GM12878 (cell line): ENCODE data around the gene SRD5A1. TPM values are rescaled to one million over a fixed set of nuclear protein-coding genes. Genes with fewer than 3 reads are reported as not detected.

Experiments
- ATAC-seq: fragments of 200-7000 bp; cut with Tn5 transposase; 3 replicates; pipeline ENCODE4 v1.9.1; 2020; ENCODE audit warnings: mild to moderate bottlenecking, moderate library complexity
- BruUV-seq: library from RNA; stranded (reverse); fragments of 400-500 nt; replicated peaks from 2 replicates; lab custom pipeline; 2021; lab: Mats Ljungman, UMichigan
- CTCF ChIA-PET: fragments of 300-600 bp; sonication (Branson Sonifier 250); formaldehyde crosslinking; extraction: SDS; loops from one replicate; lab custom pipeline; 2021; ENCODE audit warnings: inconsistent platforms; lab: Yijun Ruan, JAX
- POLR2A ChIA-PET: fragments of 350-600 bp; formaldehyde crosslinking; extraction: SDS; loops from one replicate; lab custom pipeline; 2021; ENCODE audit warnings: inconsistent platforms; lab: Charles Lee
- RAD21 ChIA-PET: fragments of 300-600 bp; sonication (Branson Sonifier 250); formaldehyde crosslinking; loops from one replicate; lab custom pipeline; 2023; ENCODE audit warnings: antibody characterized with exemption; ENCODE audit not compliant: unreplicated experiment; lab: Charles Lee
- SMC1A ChIA-PET: fragments of 300-600 bp; sonication (Branson Sonifier 250); formaldehyde crosslinking; loops from one replicate; lab custom pipeline; 2023; ENCODE audit not compliant: unreplicated experiment, uncharacterized antibody; lab: Charles Lee
- DNase-seq: peaks from one replicate; pipeline ENCODE4 v3.0.0-alpha.2; 2011; ENCODE audit warnings: low read depth, low spot score
- FAIRE-seq: peaks from 3 replicates; lab custom pipeline; 2011; peaks lifted over from hg19 to GRCh38; lab: Jason Lieb, UNC
- H2AFZ ChIP-seq: 2 replicates; pipeline ENCODE4 v1.6.0; 2011; ENCODE audit warnings: low read depth, low read length, control low read depth; ENCODE audit not compliant: control insufficient read depth
- H3K27ac ChIP-seq: 2 replicates; pipeline ENCODE4 v1.5.1; 2011; ENCODE audit warnings: control low read depth; ENCODE audit not compliant: control insufficient read depth, insufficient read depth
- H3K27me3 ChIP-seq, 2 experiments: replicated peaks in 1 of 2; 2 replicates each; pipeline versions ENCODE4 v1.6.0 to v1.6.1; 2011; ENCODE audit warnings: low read length in 1 of 2; ENCODE audit not compliant: control insufficient read depth in 2 of 2, insufficient read depth in 2 of 2
- H3K36me3 ChIP-seq, 2 experiments: 2 replicates each; pipeline ENCODE4 v1.5.1; 2011; ENCODE audit warnings: low read length in 1 of 2; ENCODE audit not compliant: control insufficient read depth in 2 of 2, insufficient read depth in 2 of 2
- H3K4me1 ChIP-seq: 2 replicates; pipeline ENCODE4 v1.6.1; 2011; ENCODE audit warnings: mild to moderate bottlenecking, low read length, moderate library complexity, mixed read lengths; ENCODE audit not compliant: control insufficient read depth, insufficient read depth
- H3K4me2 ChIP-seq: 2 replicates; pipeline ENCODE4 v1.6.0; 2011; ENCODE audit warnings: control low read depth; ENCODE audit not compliant: control insufficient read depth, insufficient read depth
- H3K4me3 ChIP-seq: fragments of 200-600 bp; sonication (generic); 2 replicates; pipeline ENCODE4 v1.5.1; 2016
- H3K79me2 ChIP-seq: 2 replicates; pipeline ENCODE4 v1.6.0; 2011; ENCODE audit warnings: low read length; ENCODE audit not compliant: control insufficient read depth, insufficient read depth
- H3K9ac ChIP-seq: 2 replicates; pipeline ENCODE4 v1.8.0; 2011; ENCODE audit warnings: low read length, control low read depth, mixed read lengths; ENCODE audit not compliant: control insufficient read depth, insufficient read depth
- H3K9me3 ChIP-seq: replicated peaks from 3 replicates; pipeline ENCODE4 v1.5.1; 2011; ENCODE audit warnings: mild to moderate bottlenecking, low read length; ENCODE audit not compliant: control insufficient read depth, insufficient read depth
- H4K20me1 ChIP-seq: 2 replicates; pipeline ENCODE4 v1.6.0; 2011; ENCODE audit not compliant: control insufficient read depth, insufficient read depth
- BACH1 ChIP-seq: fragments of 450-650 bp; IDR thresholded peaks from 2 replicates; pipeline ENCODE4 v1.6.1; 2017; ENCODE audit warnings: mild to moderate bottlenecking, borderline replicate concordance
- BCLAF1 ChIP-seq: fragments of 450-650 bp; IDR thresholded peaks from 2 replicates; pipeline ENCODE4 v1.6.1; 2017; ENCODE audit warnings: antibody characterized with exemption, mild to moderate bottlenecking, moderate library complexity
- BMI1 ChIP-seq: fragments of 450-650 bp; IDR thresholded peaks from 2 replicates; pipeline ENCODE4 v1.6.1; 2016; ENCODE audit warnings: mild to moderate bottlenecking, moderate library complexity, borderline replicate concordance
- BRCA1 ChIP-seq: IDR thresholded peaks from 2 replicates; pipeline ENCODE4 v1.6.1; 2011; ENCODE audit warnings: low read depth, low read length, improper control_type of control experiment
- CEBPB ChIP-seq, 2 experiments: fragments of 150-350 bp in 1 of 2; IDR thresholded peaks; 2 replicates each; pipeline ENCODE4 v1.6.1; 2012 to 2014; ENCODE audit warnings: low read depth in 2 of 2, low read length in 2 of 2, borderline replicate concordance in 1 of 2, inconsistent platforms in 1 of 2
- CTCF ChIP-seq, 3 experiments: IDR thresholded peaks in 2 of 3; conservative IDR thresholded peaks in 1 of 3; 2 replicates each; pipeline ENCODE4 v1.5.1; 2011; ENCODE audit warnings: low read depth in 3 of 3, low read length in 3 of 3, mild to moderate bottlenecking in 3 of 3, control low read depth in 2 of 3, moderate library complexity in 2 of 3, inconsistent platforms in 1 of 3, mixed read lengths in 1 of 3; ENCODE audit not compliant: control insufficient read depth in 2 of 3, insufficient read depth in 1 of 3; ENCODE audit errors: extremely low read depth in 1 of 3
- EED ChIP-seq: sonication (generic); IDR thresholded peaks from 2 replicates; pipeline ENCODE4 v1.6.1; 2016; ENCODE audit warnings: antibody characterized with exemption, low read depth
- EP300 ChIP-seq, 2 experiments: fragments of 150-350 bp in 1 of 2; IDR thresholded peaks; 2 replicates each; pipeline ENCODE4 v1.6.1; 2011 to 2012; ENCODE audit warnings: low read depth in 2 of 2, low read length in 2 of 2, borderline replicate concordance in 1 of 2, improper control_type of control experiment in 1 of 2, inconsistent platforms in 1 of 2; ENCODE audit not compliant: control insufficient read depth in 1 of 2
- IRF4 ChIP-seq: IDR thresholded peaks from 2 replicates; pipeline ENCODE4 v1.6.1; 2011; ENCODE audit warnings: low read depth, low read length
- KAT2A ChIP-seq: conservative IDR thresholded peaks from 2 replicates; pipeline ENCODE4 v1.6.1; 2011; ENCODE audit warnings: low read depth, low read length; ENCODE audit not compliant: control insufficient read depth
- NR2F1 ChIP-seq: fragments of 450-650 bp; conservative IDR thresholded peaks from 2 replicates; pipeline ENCODE4 v1.6.1; 2017; ENCODE audit warnings: mild to moderate bottlenecking
- PKNOX1 ChIP-seq: fragments of 450-650 bp; IDR thresholded peaks from 2 replicates; pipeline ENCODE4 v1.6.1; 2016; ENCODE audit warnings: mild to moderate bottlenecking
- POU2F2 ChIP-seq: IDR thresholded peaks from 3 replicates; pipeline ENCODE4 v1.6.1; 2011; ENCODE audit warnings: low read depth, mild to moderate bottlenecking, low read length, borderline replicate concordance
- RELB ChIP-seq: fragments of 450-650 bp; IDR thresholded peaks from 2 replicates; pipeline ENCODE4 v1.6.1; 2017; ENCODE audit warnings: low read depth, mild to moderate bottlenecking, moderate library complexity
- SMAD1 ChIP-seq: fragments of 450-650 bp; IDR thresholded peaks from 2 replicates; pipeline ENCODE4 v1.6.1; 2018; ENCODE audit warnings: mild to moderate bottlenecking, low read depth; ENCODE audit not compliant: partially characterized antibody
- YY1 ChIP-seq: IDR thresholded peaks from 2 replicates; pipeline ENCODE4 v1.6.1; 2011; ENCODE audit warnings: low read depth, mild to moderate bottlenecking, low read length
- WGBS: methylation state at CpG from one replicate; pipeline ENCODE4 v1.1.6; 2016; ENCODE audit warnings: low lambda C conversion rate; ENCODE audit not compliant: insufficient replicate concordance, insufficient coverage; ENCODE audit errors: missing lambda C conversion rate; 5-methylcytosine and 5-hydroxymethylcytosine counted together
- in situ Hi-C: fragments of 300-500 bp; cut with MboI; formaldehyde crosslinking; loops from 9 replicates; pipeline ENCODE4 v1.14.3; 2018; ENCODE audit warnings: mixed read lengths
- intact Hi-C: fragments of 100-400 bp; cut with micrococcal nuclease; formaldehyde crosslinking; loops from one replicate; pipeline ENCODE4 v1.14.2; 2022; ENCODE audit not compliant: unreplicated experiment
- polyA plus RNA-seq, 11 experiments: library from polyadenylated mRNA; depleted of rRNA in 4 of 11; unstranded in 6 of 11; stranded (reverse) in 5 of 11; fragments of >200 nt; fragmentation: Nextera tagmentation in 4 of 11; fragmentation: Illumina TruSeq in 1 of 11; extraction: Ambion mirVana in 4 of 11; extraction: Trizol in 1 of 11; gene quantifications; 1 replicate in 1 of 11; 2 replicates in 10 of 11; pipeline versions ENCODE4 v1.2.1 to v1.2.3, GENCODE V29; 2011 to 2016; ENCODE audit warnings: inconsistent platforms in 2 of 11, missing spikeins in 2 of 11, low read depth in 1 of 11
- total RNA-seq, 4 experiments: library from RNA; depleted of rRNA in 3 of 4; stranded (reverse); fragments of >200 nt in 3 of 4; fragmentation: Illumina TruSeq in 1 of 4; extraction: Trizol in 1 of 4; gene quantifications; 2 replicates each; pipeline versions ENCODE4 v1.2.1 to v1.2.3, GENCODE V29; 2013 to 2021

The SRD5A1 gene
- total and polyA plus RNA-seq, 10 of the 15 experiments (the other 5 are each of a cell fraction or from before 2014, with no cell fraction given) = 0.76 to 20.1 (median 12.3) TPM

GRCh38 chr5:6675784-6676491, 42.7 kb downstream of the SRD5A1 start:
- H3K27ac ChIP-seq = no peak overlapping the region
- no peak for FAIRE-seq
- H4K20me1 ChIP-seq = no peaks in the 10 kb centered on the region
- 90% methylated on average over 5 of the region's 5 CpGs for WGBS
- no peaks in the 10 kb centered on the region for H3K79me2 ChIP-seq
- in situ Hi-C loops (no loop called here), intact Hi-C loops (no loop called here)
- H3K4me1 ChIP-seq = no peaks in the 10 kb centered on the region
- no peak for DNase-seq
- ChIA-PET SMC1A (interaction anchor here (0.6 to 1.0 kb wide), 2 partner anchors 18 to 1710 kb away, joined by 3 to 4 read pairs; no protein-coding TSS in a partner anchor), CTCF (no interaction called here), POLR2A (no interaction called here), RAD21 (no interaction called here)
- H2AFZ ChIP-seq = no peak overlapping the region
- no peak overlapping the region for H3K9ac ChIP-seq
- ATAC-seq = peak; percentile 38; the same call in 1 of the 3 replicates
- no peaks in the 10 kb centered on the region for H3K27me3 ChIP-seq
- no TSS peak for BruUV-seq
- H3K4me2 ChIP-seq = no peak overlapping the region
- H3K36me3 ChIP-seq = no peaks in the 10 kb centered on the region; a peak in 1 of 4 replicates
- no peaks in the 10 kb centered on the region; the same call in 2 of the 3 replicates for H3K9me3 ChIP-seq
- H3K4me3 ChIP-seq = no peak overlapping the region
- TF ChIP-seq NR2F1 (peak; percentile 37; the same call in 1 of the 2 replicates), EP300 (IDR thresholded peaks at IDR 0.05; ENCODE audit: borderline replicate concordance in 1 of 2, control insufficient read depth in 1 of 2, low read depth in 2 of 2, low read length in 2 of 2) (no peak), EED (no peak), IRF4 (no peak), PKNOX1 (no peak), CEBPB (IDR thresholded peaks at IDR 0.05; ENCODE audit: borderline replicate concordance in 1 of 2, low read depth in 2 of 2, low read length in 2 of 2) (no peak), BMI1 (no peak), POU2F2 (no peak), KAT2A (no peak), YY1 (0 out of 2 replicates have a peak, but pooled peaks have one; percentile 48), BACH1 (no peak), BCLAF1 (no peak), SMAD1 (no peak), RELB (no peak), BRCA1 (no peak), CTCF (IDR thresholded peaks at IDR 0.05 in 2 of 3, conservative IDR thresholded peaks at IDR 0.05 in 1 of 3; ENCODE audit: control insufficient read depth in 2 of 3, extremely low read depth in 1 of 3, insufficient read depth in 1 of 3, low read depth in 3 of 3, low read length in 3 of 3) (no peak)
